Measurements from ENCODE around the gene FAM50A. TPM values are rescaled to one million over a fixed set of nuclear protein-coding genes. Genes with fewer than 3 reads are reported as not detected.
A peak's percentile ranks its signal among the peaks of the same experiment; 100 is the strongest.

FAM50A gene
- total RNA-seq, 2 experiments from 2014 or later: 59.2 to 70.3 TPM

- DNase-seq (no peak), ATAC-seq (ENCODE audit: low read depth) (no peak)
- POLR2A ChIA-PET: interaction anchor here (1.5 to 5.9 kb wide), 2 partner anchors 8 to 39 kb away, joined by 4 to 72 read pairs; partner anchors contain the start of genes DNASE1L1 and TAFAZZIN
- H3K9me3 Mint-ChIP-seq: no peaks in the 10 kb centered on the region
- no peak overlapping the region for H3K27ac Mint-ChIP-seq
- no peak overlapping the region for H3K4me3 Mint-ChIP-seq
- H3K36me3 Mint-ChIP-seq: peaks cover 13% of the 10 kb centered on the region
- H3K27me3 Mint-ChIP-seq: no peaks in the 10 kb centered on the region
- peaks cover 5% of the 10 kb centered on the region for H3K4me1 Mint-ChIP-seq
These were observed 41.3 kb upstream of the FAM50A start for GRCh38 chrX:154402622-154403127.

GRCh38 chrX:154403192-154403591, 40.7 kb upstream of the FAM50A start:
- peaks cover 5% of the 10 kb centered on the region for H3K4me1 Mint-ChIP-seq
- H3K27me3 Mint-ChIP-seq: no peaks in the 10 kb centered on the region
- ATAC-seq (ENCODE audit: low read depth) (no peak), DNase-seq (no peak)
- POLR2A ChIA-PET: interaction anchor here (1.5 kb wide), 1 partner anchor 38 kb away, joined by 4 read pairs; no protein-coding TSS in a partner anchor
- H3K9me3 Mint-ChIP-seq: no peaks in the 10 kb centered on the region
- no peak overlapping the region for H3K4me3 Mint-ChIP-seq
- H3K36me3 Mint-ChIP-seq: peaks cover 13% of the 10 kb centered on the region
- no peak overlapping the region for H3K27ac Mint-ChIP-seq

GRCh38 chrX:154403858-154404257, 40.1 kb upstream of the FAM50A start:
- no peaks in the 10 kb centered on the region for H3K27me3 Mint-ChIP-seq
- DNase-seq: no peak
- H3K4me1 Mint-ChIP-seq: peaks cover 9% of the 10 kb centered on the region
- no peak overlapping the region for H3K27ac Mint-ChIP-seq
- H3K36me3 Mint-ChIP-seq: peaks cover 10% of the 10 kb centered on the region
- no peak overlapping the region for H3K4me3 Mint-ChIP-seq
- POLR2A ChIA-PET: interaction anchor here (1.5 kb wide), 1 partner anchor 37 kb away, joined by 4 read pairs; no protein-coding TSS in a partner anchor
- no peaks in the 10 kb centered on the region for H3K9me3 Mint-ChIP-seq
- ATAC-seq (ENCODE audit: low read depth): no peak

GRCh38 chrX:154404625-154405192, 39.2 kb upstream of the FAM50A start:
- peaks cover 8% of the 10 kb centered on the region for H3K4me1 Mint-ChIP-seq
- ATAC-seq (ENCODE audit: low read depth) (no peak), DNase-seq (no peak)
- peaks cover 1% of the 10 kb centered on the region for H3K36me3 Mint-ChIP-seq
- no peak overlapping the region for H3K27ac Mint-ChIP-seq
- H3K27me3 Mint-ChIP-seq: no peaks in the 10 kb centered on the region
- H3K9me3 Mint-ChIP-seq: no peaks in the 10 kb centered on the region
- H3K4me3 Mint-ChIP-seq: no peak overlapping the region
- POLR2A ChIA-PET: no interaction called here

- no peak for DNase-seq
- H3K4me3 Mint-ChIP-seq: peak overlapping the region; percentile 84
- peaks cover 3% of the 10 kb centered on the region for H3K36me3 Mint-ChIP-seq
- no peaks in the 10 kb centered on the region for H3K27me3 Mint-ChIP-seq
- no peaks in the 10 kb centered on the region for H3K9me3 Mint-ChIP-seq
- POLR2A ChIA-PET: interaction anchor here (0.9 to 5.4 kb wide), 4 partner anchors 9 to 133 kb away, joined by 3 to 72 read pairs (median 3); partner anchors contain the start of genes RPL10 and SLC10A3
- peaks cover 9% of the 10 kb centered on the region for H3K4me1 Mint-ChIP-seq
- peak overlapping the region; percentile 81 for H3K27ac Mint-ChIP-seq
- ATAC-seq (ENCODE audit: low read depth): peak; percentile 2
These were observed 35.2 kb upstream of the FAM50A start for GRCh38 chrX:154408659-154409221.

GRCh38 chrX:154409222-154409871, 34.6 kb upstream of the FAM50A start, which contains the start of gene DNASE1L1:
Gene DNASE1L1, minus strand, starts transcription at chrX:154409254. Its CDS starts 3,686 bp downstream, at chrX:154405568.
- DNase-seq (peak; percentile 53), ATAC-seq (ENCODE audit: low read depth) (peak; percentile 17)
- Mint-ChIP-seq H3K27me3 (no peaks in the 10 kb centered on the region), H3K4me1 (peaks cover 9% of the 10 kb centered on the region), H3K36me3 (peaks cover 3% of the 10 kb centered on the region), H3K9me3 (no peaks in the 10 kb centered on the region), H3K27ac (peak within 1 kb of the TSS; percentile 81), H3K4me3 (peak within 1 kb of the TSS; percentile 84)
- POLR2A ChIA-PET: interaction anchor here (0.9 to 5.4 kb wide), 4 partner anchors 10 to 133 kb away, joined by 3 to 72 read pairs (median 3); partner anchors contain the start of genes RPL10 and SLC10A3

GRCh38 chrX:154411981-154412340, 32.0 kb upstream of the FAM50A start:
- DNase-seq: peak; percentile 65
- Mint-ChIP-seq H3K4me1 (peaks cover 9% of the 10 kb centered on the region), H3K27me3 (no peaks in the 10 kb centered on the region), H3K36me3 (peaks cover 5% of the 10 kb centered on the region), H3K27ac (peak overlapping the region; percentile 94), H3K9me3 (no peaks in the 10 kb centered on the region), H3K4me3 (peak overlapping the region; percentile 79)
- peak; percentile 67 for ATAC-seq (ENCODE audit: low read depth)
- POLR2A ChIA-PET: interaction anchor here (0.6 to 5.4 kb wide), 19 partner anchors 9 to 426 kb away, joined by 3 to 72 read pairs (median 4); partner anchors contain the start of genes PLXNA3, RPL10, SLC10A3 and UBL4A

GRCh38 chrX:154412468-154412867, 31.5 kb upstream of the FAM50A start:
- peak overlapping the region; percentile 79 for H3K4me3 Mint-ChIP-seq
- no peak for DNase-seq
- no peaks in the 10 kb centered on the region for H3K9me3 Mint-ChIP-seq
- peak overlapping the region; percentile 94 for H3K27ac Mint-ChIP-seq
- no peaks in the 10 kb centered on the region for H3K27me3 Mint-ChIP-seq
- peak; percentile 61 for ATAC-seq (ENCODE audit: low read depth)
- POLR2A ChIA-PET: interaction anchor here (0.6 to 5.4 kb wide), 19 partner anchors 9 to 427 kb away, joined by 3 to 72 read pairs (median 3); partner anchors contain the start of genes PLXNA3, RPL10, SLC10A3 and UBL4A
- peaks cover 9% of the 10 kb centered on the region for H3K4me1 Mint-ChIP-seq
- H3K36me3 Mint-ChIP-seq: peaks cover 5% of the 10 kb centered on the region

GRCh38 chrX:154413142-154413541, 30.8 kb upstream of the FAM50A start:
- POLR2A ChIA-PET: interaction anchor here (0.8 to 5.4 kb wide), 9 partner anchors 8 to 114 kb away, joined by 3 to 72 read pairs (median 5); partner anchors contain the start of genes RPL10, SLC10A3 and UBL4A
- Mint-ChIP-seq H3K27ac (peak overlapping the region; percentile 94), H3K27me3 (no peaks in the 10 kb centered on the region)

GRCh38 chrX:154417157-154417556, 26.8 kb upstream of the FAM50A start:
- ATAC-seq (ENCODE audit: low read depth) (no peak), DNase-seq (no peak)
- no peak overlapping the region for H3K27ac Mint-ChIP-seq
- H3K9me3 Mint-ChIP-seq: no peaks in the 10 kb centered on the region
- H3K36me3 Mint-ChIP-seq: peaks cover 5% of the 10 kb centered on the region
- peaks cover 3% of the 10 kb centered on the region for H3K4me1 Mint-ChIP-seq
- no peaks in the 10 kb centered on the region for H3K27me3 Mint-ChIP-seq
- H3K4me3 Mint-ChIP-seq: no peak overlapping the region
- POLR2A ChIA-PET: interaction anchor here (1.8 kb wide), 1 partner anchor 12 kb away, joined by 4 read pairs; no protein-coding TSS in a partner anchor

More at GRCh38 chrX:154413142-154413541, 30.8 kb upstream of the FAM50A start:
- Mint-ChIP-seq H3K4me3 (no peak overlapping the region), H3K9me3 (no peaks in the 10 kb centered on the region), H3K4me1 (peaks cover 9% of the 10 kb centered on the region), H3K36me3 (peaks cover 5% of the 10 kb centered on the region)
- ATAC-seq (ENCODE audit: low read depth): no peak
- no peak for DNase-seq

- H3K4me3 Mint-ChIP-seq: no peak overlapping the region
- POLR2A ChIA-PET: no interaction called here
These were observed 24.8 kb upstream of the FAM50A start for GRCh38 chrX:154419189-154419588.

GRCh38 chrX:154419688-154420401, 24.1 kb upstream of the FAM50A start:
- POLR2A ChIA-PET: interaction anchor here (0.5 kb wide), 1 partner anchor 326 kb away, joined by 3 read pairs; no protein-coding TSS in a partner anchor
- ATAC-seq (ENCODE audit: low read depth): no peak
- H3K4me3 Mint-ChIP-seq: no peak overlapping the region
- H3K9me3 Mint-ChIP-seq: no peaks in the 10 kb centered on the region
- H3K4me1 Mint-ChIP-seq: peaks cover 5% of the 10 kb centered on the region
- peaks cover 2% of the 10 kb centered on the region for H3K36me3 Mint-ChIP-seq
- H3K27me3 Mint-ChIP-seq: no peaks in the 10 kb centered on the region
- no peak for DNase-seq
- no peak overlapping the region for H3K27ac Mint-ChIP-seq

More at GRCh38 chrX:154419189-154419588, 24.8 kb upstream of the FAM50A start:
- H3K4me1 Mint-ChIP-seq: peaks cover 2% of the 10 kb centered on the region
- H3K9me3 Mint-ChIP-seq: no peaks in the 10 kb centered on the region
- H3K36me3 Mint-ChIP-seq: peaks cover 2% of the 10 kb centered on the region
- H3K27me3 Mint-ChIP-seq: no peaks in the 10 kb centered on the region
- DNase-seq: no peak
- no peak overlapping the region for H3K27ac Mint-ChIP-seq
- no peak for ATAC-seq (ENCODE audit: low read depth)

All from activated naive CD8-positive, alpha-beta T cell treated with anti-CD3 and anti-CD28 coated beads, Interleukin-2, amount 10 ng/mL, durations not matched to agents 7 days and 5 days (primary cell).